Measurements from ENCODE around the gene GP5. TPM values are rescaled to one million over a fixed set of nuclear protein-coding genes. Genes with fewer than 3 reads are reported as not detected.

Gene GP5
- polyA plus RNA-seq, 1 of the 3 experiments (the other 2 are of a cell fraction) = 0.13 TPM

DNA sequence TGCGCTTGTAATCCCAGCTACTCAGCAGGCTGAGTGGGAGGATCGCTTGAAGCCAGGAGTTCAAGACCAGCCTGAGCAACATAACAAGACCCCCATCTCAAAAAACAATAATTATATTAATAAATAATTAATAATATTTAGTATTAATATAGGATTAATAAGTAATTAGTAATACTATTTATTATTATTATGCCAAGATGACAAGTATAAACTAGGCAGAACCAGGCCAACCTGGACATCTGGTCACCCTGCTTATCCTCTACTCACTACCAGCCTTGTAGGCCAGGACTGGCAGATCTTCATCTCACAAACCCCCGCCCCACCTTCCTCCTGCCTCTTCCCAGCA, 48.4 kb downstream of the GP5 start:
- no peak overlapping the region for H3K27ac ChIP-seq (ENCODE audit: low read depth in 2 of 2, low read length in 1 of 2)
- DNase-seq = no peak
- no peak overlapping the region for H2AFZ ChIP-seq (ENCODE audit: low read depth)
- no peak overlapping the region for H3K9ac ChIP-seq
- no peaks in the 10 kb centered on the region for H3K79me2 ChIP-seq (ENCODE audit: insufficient read depth)
- H3K4me3 ChIP-seq (ENCODE audit: low read depth in 2 of 2, low read length in 1 of 2) = no peak overlapping the region
- no peaks in the 10 kb centered on the region for H3K27me3 ChIP-seq (ENCODE audit: insufficient read depth)
- 77% methylated on average over 3 of the region's 3 CpGs for WGBS (ENCODE audit: low lambda C conversion rate)
- peaks cover 6% of the 10 kb centered on the region for H3F3A ChIP-seq (replicated peaks; ENCODE audit: insufficient read depth)
- no peak overlapping the region for H3K4me2 ChIP-seq
- POLR2A ChIA-PET = no interaction called here
- H3K36me3 ChIP-seq (replicated peaks in 1 of 2; ENCODE audit: control insufficient read depth in 1 of 2, insufficient read depth in 2 of 2, low read length in 1 of 2) = no peaks in the 10 kb centered on the region
- no peaks in the 10 kb centered on the region for H3K9me3 ChIP-seq
- peaks cover 4 to 5% of the 10 kb centered on the region in 2 experiments; a peak in 2 of 4 replicates for H3K4me1 ChIP-seq (ENCODE audit: control insufficient read depth in 1 of 2, insufficient read depth in 2 of 2, low read depth in 1 of 2, low read length in 1 of 2)
- TF ChIP-seq, protein P1, sequence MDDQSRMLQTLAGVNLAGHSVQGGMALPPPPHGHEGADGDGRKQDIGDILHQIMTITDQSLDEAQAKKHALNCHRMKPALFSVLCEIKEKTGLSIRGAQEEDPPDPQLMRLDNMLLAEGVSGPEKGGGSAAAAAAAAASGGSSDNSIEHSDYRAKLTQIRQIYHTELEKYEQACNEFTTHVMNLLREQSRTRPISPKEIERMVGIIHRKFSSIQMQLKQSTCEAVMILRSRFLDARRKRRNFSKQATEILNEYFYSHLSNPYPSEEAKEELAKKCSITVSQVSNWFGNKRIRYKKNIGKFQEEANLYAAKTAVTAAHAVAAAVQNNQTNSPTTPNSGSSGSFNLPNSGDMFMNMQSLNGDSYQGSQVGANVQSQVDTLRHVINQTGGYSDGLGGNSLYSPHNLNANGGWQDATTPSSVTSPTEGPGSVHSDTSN (IDR thresholded peaks at IDR 0.05) = no peak
- TF ChIP-seq MXI1 (IDR thresholded peaks at IDR 0.05; ENCODE audit: low read depth, low read length) = no peak
- TF ChIP-seq POLR2AphosphoS5 (IDR thresholded peaks at IDR 0.05; ENCODE audit: low read depth, low read length) = no peak
- TF ChIP-seq SIN3A (IDR thresholded peaks at IDR 0.05; ENCODE audit: borderline replicate concordance, low read depth, low read length) = no peak
- TF ChIP-seq, protein P2, sequence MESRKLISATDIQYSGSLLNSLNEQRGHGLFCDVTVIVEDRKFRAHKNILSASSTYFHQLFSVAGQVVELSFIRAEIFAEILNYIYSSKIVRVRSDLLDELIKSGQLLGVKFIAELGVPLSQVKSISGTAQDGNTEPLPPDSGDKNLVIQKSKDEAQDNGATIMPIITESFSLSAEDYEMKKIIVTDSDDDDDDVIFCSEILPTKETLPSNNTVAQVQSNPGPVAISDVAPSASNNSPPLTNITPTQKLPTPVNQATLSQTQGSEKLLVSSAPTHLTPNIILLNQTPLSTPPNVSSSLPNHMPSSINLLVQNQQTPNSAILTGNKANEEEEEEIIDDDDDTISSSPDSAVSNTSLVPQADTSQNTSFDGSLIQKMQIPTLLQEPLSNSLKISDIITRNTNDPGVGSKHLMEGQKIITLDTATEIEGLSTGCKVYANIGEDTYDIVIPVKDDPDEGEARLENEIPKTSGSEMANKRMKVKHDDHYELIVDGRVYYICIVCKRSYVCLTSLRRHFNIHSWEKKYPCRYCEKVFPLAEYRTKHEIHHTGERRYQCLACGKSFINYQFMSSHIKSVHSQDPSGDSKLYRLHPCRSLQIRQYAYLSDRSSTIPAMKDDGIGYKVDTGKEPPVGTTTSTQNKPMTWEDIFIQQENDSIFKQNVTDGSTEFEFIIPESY (IDR thresholded peaks at IDR 0.05; ENCODE audit: borderline replicate concordance, low read depth) = no peak
- TF ChIP-seq, protein P3, sequence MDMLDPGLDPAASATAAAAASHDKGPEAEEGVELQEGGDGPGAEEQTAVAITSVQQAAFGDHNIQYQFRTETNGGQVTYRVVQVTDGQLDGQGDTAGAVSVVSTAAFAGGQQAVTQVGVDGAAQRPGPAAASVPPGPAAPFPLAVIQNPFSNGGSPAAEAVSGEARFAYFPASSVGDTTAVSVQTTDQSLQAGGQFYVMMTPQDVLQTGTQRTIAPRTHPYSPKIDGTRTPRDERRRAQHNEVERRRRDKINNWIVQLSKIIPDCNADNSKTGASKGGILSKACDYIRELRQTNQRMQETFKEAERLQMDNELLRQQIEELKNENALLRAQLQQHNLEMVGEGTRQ (IDR thresholded peaks at IDR 0.05; ENCODE audit: borderline replicate concordance, low read depth, low read length) = no peak
- TF ChIP-seq, protein P4, sequence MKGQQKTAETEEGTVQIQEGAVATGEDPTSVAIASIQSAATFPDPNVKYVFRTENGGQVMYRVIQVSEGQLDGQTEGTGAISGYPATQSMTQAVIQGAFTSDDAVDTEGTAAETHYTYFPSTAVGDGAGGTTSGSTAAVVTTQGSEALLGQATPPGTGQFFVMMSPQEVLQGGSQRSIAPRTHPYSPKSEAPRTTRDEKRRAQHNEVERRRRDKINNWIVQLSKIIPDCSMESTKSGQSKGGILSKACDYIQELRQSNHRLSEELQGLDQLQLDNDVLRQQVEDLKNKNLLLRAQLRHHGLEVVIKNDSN (IDR thresholded peaks at IDR 0.05; ENCODE audit: borderline replicate concordance, low read depth) = no peak
- no peak for TF ChIP-seq FOXM1 (IDR thresholded peaks at IDR 0.05; ENCODE audit: low read depth)
- TF ChIP-seq EZH2phosphoT487 (IDR thresholded peaks at IDR 0.05; ENCODE audit: borderline replicate concordance, low read depth) = no peak
- no peak for TF ChIP-seq RFX5 (IDR thresholded peaks at IDR 0.05; ENCODE audit: low read length)
- TF ChIP-seq GABPA (IDR thresholded peaks at IDR 0.05; ENCODE audit: low read depth) = no peak
- TF ChIP-seq CHD2 (IDR thresholded peaks at IDR 0.05; ENCODE audit: low read length, partially characterized antibody) = no peak
- no peak for TF ChIP-seq MEF2A (IDR thresholded peaks at IDR 0.05; ENCODE audit: borderline replicate concordance, low read depth)
- no peak for TF ChIP-seq JUND (IDR thresholded peaks at IDR 0.05)
- no peak for TF ChIP-seq SMC3 (IDR thresholded peaks at IDR 0.05; ENCODE audit: low read depth, low read length)
- TF ChIP-seq FOSL2 (IDR thresholded peaks at IDR 0.05; ENCODE audit: borderline replicate concordance, low read depth) = no peak
- TF ChIP-seq, protein P5, sequence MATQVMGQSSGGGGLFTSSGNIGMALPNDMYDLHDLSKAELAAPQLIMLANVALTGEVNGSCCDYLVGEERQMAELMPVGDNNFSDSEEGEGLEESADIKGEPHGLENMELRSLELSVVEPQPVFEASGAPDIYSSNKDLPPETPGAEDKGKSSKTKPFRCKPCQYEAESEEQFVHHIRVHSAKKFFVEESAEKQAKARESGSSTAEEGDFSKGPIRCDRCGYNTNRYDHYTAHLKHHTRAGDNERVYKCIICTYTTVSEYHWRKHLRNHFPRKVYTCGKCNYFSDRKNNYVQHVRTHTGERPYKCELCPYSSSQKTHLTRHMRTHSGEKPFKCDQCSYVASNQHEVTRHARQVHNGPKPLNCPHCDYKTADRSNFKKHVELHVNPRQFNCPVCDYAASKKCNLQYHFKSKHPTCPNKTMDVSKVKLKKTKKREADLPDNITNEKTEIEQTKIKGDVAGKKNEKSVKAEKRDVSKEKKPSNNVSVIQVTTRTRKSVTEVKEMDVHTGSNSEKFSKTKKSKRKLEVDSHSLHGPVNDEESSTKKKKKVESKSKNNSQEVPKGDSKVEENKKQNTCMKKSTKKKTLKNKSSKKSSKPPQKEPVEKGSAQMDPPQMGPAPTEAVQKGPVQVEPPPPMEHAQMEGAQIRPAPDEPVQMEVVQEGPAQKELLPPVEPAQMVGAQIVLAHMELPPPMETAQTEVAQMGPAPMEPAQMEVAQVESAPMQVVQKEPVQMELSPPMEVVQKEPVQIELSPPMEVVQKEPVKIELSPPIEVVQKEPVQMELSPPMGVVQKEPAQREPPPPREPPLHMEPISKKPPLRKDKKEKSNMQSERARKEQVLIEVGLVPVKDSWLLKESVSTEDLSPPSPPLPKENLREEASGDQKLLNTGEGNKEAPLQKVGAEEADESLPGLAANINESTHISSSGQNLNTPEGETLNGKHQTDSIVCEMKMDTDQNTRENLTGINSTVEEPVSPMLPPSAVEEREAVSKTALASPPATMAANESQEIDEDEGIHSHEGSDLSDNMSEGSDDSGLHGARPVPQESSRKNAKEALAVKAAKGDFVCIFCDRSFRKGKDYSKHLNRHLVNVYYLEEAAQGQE (IDR thresholded peaks at IDR 0.05; ENCODE audit: low read depth, low read length) = no peak
- TF ChIP-seq EP300 (IDR thresholded peaks at IDR 0.05; ENCODE audit: borderline replicate concordance in 1 of 2, low read depth in 1 of 2, low read length in 1 of 2) = no peak
- TF ChIP-seq RCOR1 (IDR thresholded peaks at IDR 0.05; ENCODE audit: low read length) = no peak
- CTCF ChIA-PET = interaction anchor here (0.9 to 3.5 kb wide), 7 partner anchors 9 to 56 kb away, joined by 3 to 14 read pairs (median 5); no protein-coding TSS in a partner anchor
- H4K20me1 ChIP-seq (ENCODE audit: insufficient read depth) = no peaks in the 10 kb centered on the region
- H3K9me2 ChIP-seq = no peaks in the 10 kb centered on the region
